ENCODE data around the gene NEU4. TPM values are rescaled to one million over a fixed set of nuclear protein-coding genes. Genes with fewer than 3 reads are reported as not detected.
"Not testable (repeated sequence)": the region's sequence is repeated elsewhere in the genome, so short reads cannot be mapped to it uniquely, and the experiment has no call there.

NEU4 gene
- total RNA-seq, 1 donor from 2014 or later, result not detected

DNA sequence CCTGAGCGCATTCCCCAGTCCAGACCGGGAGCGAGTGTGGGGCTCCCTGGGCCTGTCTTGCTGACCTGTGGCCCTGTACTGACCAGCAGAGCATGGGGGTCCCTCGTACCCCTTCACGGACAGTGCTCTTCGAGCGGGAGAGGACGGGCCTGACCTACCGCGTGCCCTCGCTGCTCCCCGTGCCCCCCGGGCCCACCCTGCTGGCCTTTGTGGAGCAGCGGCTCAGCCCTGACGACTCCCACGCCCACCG is 5.3 kb downstream of the NEU4 start:
- DNase-seq (ENCODE audit: low read depth), result no peak
- no peak overlapping the region for H3K4me3 ChIP-seq (ENCODE audit: low read depth, low read length)
- no peak for TF ChIP-seq CTCF (conservative IDR thresholded peaks at IDR 0.05; ENCODE audit: low read depth, low read length)

- DNase-seq (ENCODE audit: low read depth), result no peak
- no peak overlapping the region for H3K4me3 ChIP-seq (ENCODE audit: low read depth, low read length)
- TF ChIP-seq CTCF (conservative IDR thresholded peaks at IDR 0.05; ENCODE audit: low read depth, low read length), result no peak
Observed at GRCh38 chr2:241814643-241815476, 5.9 kb downstream of the NEU4 start.

GRCh38 chr2:241815477-241816430 is 6.8 kb downstream of the NEU4 start:
- H3K4me3 ChIP-seq (ENCODE audit: low read depth, low read length), result no peak overlapping the region
- no peak for DNase-seq (ENCODE audit: low read depth)
- no peak for TF ChIP-seq CTCF (conservative IDR thresholded peaks at IDR 0.05; ENCODE audit: low read depth, low read length)

DNA sequence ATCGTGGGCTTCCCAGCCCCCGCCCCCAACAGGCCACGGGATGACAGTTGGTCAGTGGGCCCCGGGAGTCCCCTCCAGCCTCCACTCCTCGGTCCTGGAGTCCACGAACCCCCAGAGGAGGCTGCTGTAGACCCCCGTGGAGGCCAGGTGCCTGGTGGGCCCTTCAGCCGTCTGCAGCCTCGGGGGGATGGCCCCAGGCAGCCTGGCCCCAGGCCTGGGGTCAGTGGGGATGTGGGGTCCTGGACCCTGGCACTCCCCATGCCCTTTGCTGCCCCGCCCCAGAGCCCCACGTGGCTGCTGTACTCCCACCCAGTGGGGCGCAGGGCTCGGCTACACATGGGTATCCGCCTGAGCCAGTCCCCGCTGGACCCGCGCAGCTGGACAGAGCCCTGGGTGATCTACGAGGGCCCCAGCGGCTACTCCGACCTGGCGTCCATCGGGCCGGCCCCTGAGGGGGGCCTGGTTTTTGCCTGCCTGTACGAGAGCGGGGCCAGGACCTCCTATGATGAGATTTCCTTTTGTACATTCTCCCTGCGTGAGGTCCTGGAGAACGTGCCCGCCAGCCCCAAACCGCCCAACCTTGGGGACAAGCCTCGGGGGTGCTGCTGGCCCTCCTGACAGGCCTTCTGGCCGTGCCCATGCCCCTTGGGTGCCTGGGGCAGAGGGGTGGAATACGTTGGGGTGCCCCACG is 7.6 kb downstream of the NEU4 start:
- DNase-seq (ENCODE audit: low read depth), result no peak
- TF ChIP-seq CTCF (conservative IDR thresholded peaks at IDR 0.05; ENCODE audit: low read depth, low read length), result no peak
- H3K4me3 ChIP-seq (ENCODE audit: low read depth, low read length), result no peak overlapping the region

DNA sequence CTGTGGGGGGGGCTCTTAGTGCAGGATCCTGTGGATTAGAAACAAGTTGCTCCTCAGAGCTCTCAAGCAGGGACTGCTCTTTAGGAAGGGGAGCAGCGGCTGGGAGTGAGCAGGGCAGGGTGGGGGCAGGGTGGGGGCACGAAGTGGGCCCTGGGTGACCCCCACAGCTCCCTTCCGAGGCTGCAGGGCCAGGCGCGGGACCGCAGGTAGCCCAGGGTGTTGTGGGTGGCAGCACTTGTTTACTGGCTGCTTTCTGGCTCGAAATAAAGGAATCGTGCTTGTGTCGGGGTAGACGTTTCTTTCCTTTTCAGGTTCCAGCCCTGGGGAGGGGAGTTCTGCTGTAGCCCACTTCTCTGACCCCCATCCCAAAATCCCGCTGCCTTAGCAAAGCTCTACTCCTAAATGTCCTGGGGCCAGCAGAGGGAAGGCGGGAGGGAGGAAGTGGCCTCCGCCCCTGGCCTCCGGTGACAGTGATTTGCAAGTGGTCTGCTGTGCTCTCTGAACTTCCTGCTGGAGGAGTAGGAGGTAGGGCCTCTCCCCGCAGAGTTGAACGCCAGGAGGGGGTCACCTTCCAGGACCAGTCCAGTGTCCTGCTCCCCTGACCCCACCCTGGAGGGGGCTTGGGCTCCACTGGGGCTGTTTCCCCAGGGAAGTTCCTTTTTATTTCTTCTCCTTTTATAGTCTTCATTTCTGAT is 8.3 kb downstream of the NEU4 start:
- no peak for TF ChIP-seq CTCF (conservative IDR thresholded peaks at IDR 0.05; ENCODE audit: low read depth, low read length)
- H3K4me3 ChIP-seq (ENCODE audit: low read depth, low read length), result no peak overlapping the region

GRCh38 chr2:241817821-241818215 is 8.8 kb downstream of the NEU4 start:
- DNase-seq (ENCODE audit: low read depth); H3K4me3 ChIP-seq (ENCODE audit: low read depth, low read length): not testable (repeated sequence)

More for the DNA sequence above, 8.3 kb downstream of the NEU4 start:
- DNase-seq (ENCODE audit: low read depth), result no peak
